Heart left ventricle (tissue), 13 donors: Measurements from ENCODE around the gene WFDC2.

Experiments used
- CTCF ChIP-seq, 12 donors: fragments of 200-600 bp; sonication (generic) in 4 of 12; IDR thresholded peaks; one replicate each; pipeline versions ENCODE4 v1.5.0 to v1.8.0; 2018 to 2022; ENCODE audit warnings: antibody characterized with exemption in 12 of 12, mild to moderate bottlenecking in 5 of 12
- POLR2A ChIP-seq, 2 donors: fragments of 450-650 bp; IDR thresholded peaks; one replicate each; pipeline ENCODE4 v1.6.1; 2017; ENCODE audit warnings: antibody characterized with exemption in 2 of 2, mild to moderate bottlenecking in 2 of 2, moderate library complexity in 2 of 2
- donor health status: ischemic (EF 13 %, LVEDD 7.1; RV severe dilation, severe dysfunction).
- donor health status: DM: no; HTN: yes; CAD: no.
- donor health status: DM: no; HTN: no; CAD: no.
- donor health status: ischemic (EF 25% LVEDD 6.9; RV normal size, moderate dysfunction).
- donor health status: ischemic (EF 25% LVEDD 5.7; RV mildly dilated, moderate dysfunction).
- donor health status: ischemic (EF 35%, LVEDD 5.7; RV mildly dilated, moderate dysfunction).
- donor health status: nonischemic (EF 11% LVEDD 7.7; RV severe dilation, severe dysfunction).
- donor health status: DM: yes; HTN: yes; CAD: no.
- donor health status: PGD.
- donor health status: ischemic (EF 29% LVEDD 5.4; RV normal size, mild dysfunction).
- donor health status: nonischemic (EF 23%, LVEDD 6.1; RV moderate dilation, normal function).

GRCh38 chr20:45433316-45433715 is 36.2 kb upstream of the WFDC2 start:
- no peak for TF ChIP-seq CTCF (IDR thresholded peaks at IDR 0.05)
- no peak for TF ChIP-seq POLR2A (IDR thresholded peaks at IDR 0.05)
